Endothelial cell of umbilical vein (primary cell): Measurements from ENCODE around the gene EPB41L4B. TPM values are rescaled to one million over a fixed set of nuclear protein-coding genes. Genes with fewer than 3 reads are reported as not detected.

Source experiments
- BruUV-seq: library from RNA; stranded (reverse); fragments of 400-500 nt; replicated peaks from 2 replicates; lab custom pipeline; 2021; lab: Mats Ljungman, UMichigan
- CTCF ChIA-PET: fragments of 300-600, 350-600 bp; sonication (Branson Sonifier 250); formaldehyde crosslinking; loops from one replicate; lab custom pipeline; 2021; ENCODE audit warnings: antibody characterized with exemption, inconsistent platforms; lab: Charles Lee
- POLR2A ChIA-PET: fragments of 300-600, 350-600 bp; sonication (Branson Sonifier 250); formaldehyde crosslinking; loops from one replicate; lab custom pipeline; 2021; ENCODE audit warnings: antibody characterized with exemption, inconsistent platforms; lab: Charles Lee
- DNase-seq: peaks from one replicate; pipeline ENCODE4 v3.0.0-alpha.2; 2011; ENCODE audit warnings: low read depth, low spot score
- FAIRE-seq: peaks from 2 replicates; lab custom pipeline; 2011; peaks lifted over from hg19 to GRCh38; lab: Jason Lieb, UNC
- H2AFZ ChIP-seq: 2 replicates; pipeline ENCODE4 v1.6.0; 2012; ENCODE audit warnings: low read depth, low read length, control low read depth, inconsistent platforms
- H3K27ac ChIP-seq: 2 replicates; pipeline ENCODE4 v1.5.1; 2011; ENCODE audit warnings: low read depth, mild to moderate bottlenecking, control low read depth, low read length, moderate library complexity; ENCODE audit not compliant: insufficient read depth
- H3K27me3 ChIP-seq, 2 experiments: 2 replicates each; pipeline versions ENCODE4 v1.6.0 to v1.6.1; 2011; ENCODE audit warnings: low read length in 2 of 2, mixed read lengths in 1 of 2; ENCODE audit not compliant: control insufficient read depth in 2 of 2, insufficient read depth in 2 of 2
- H3K36me3 ChIP-seq, 2 experiments: 2 replicates in 1 of 2; 3 replicates in 1 of 2; pipeline ENCODE4 v1.5.1; 2011; ENCODE audit warnings: low read length in 2 of 2, mild to moderate bottlenecking in 1 of 2, moderate library complexity in 1 of 2; ENCODE audit not compliant: control insufficient read depth in 2 of 2, insufficient read depth in 2 of 2; ENCODE audit errors: extremely low read depth in 1 of 2
- H3K4me1 ChIP-seq: 3 replicates; pipeline ENCODE4 v1.5.1; 2011; ENCODE audit warnings: mild to moderate bottlenecking, low read length; ENCODE audit not compliant: control insufficient read depth, insufficient read depth; ENCODE audit errors: extremely low read depth
- H3K4me2 ChIP-seq: 2 replicates; pipeline ENCODE4 v1.6.1; 2011; ENCODE audit warnings: low read length, control low read depth, mixed read lengths; ENCODE audit not compliant: insufficient read depth
- H3K4me3 ChIP-seq, 3 experiments: fragments of 200-600 bp in 1 of 3; sonication (generic), shearing (Covaris generic) in 1 of 3; replicated peaks in 1 of 3; 2 replicates each; pipeline ENCODE4 v1.5.1; 2011 to 2016; ENCODE audit warnings: control low read depth in 3 of 3, low read length in 3 of 3, mild to moderate bottlenecking in 2 of 3, inconsistent platforms in 1 of 3, low read depth in 1 of 3, moderate library complexity in 1 of 3; ENCODE audit not compliant: insufficient read depth in 1 of 3
- H3K79me2 ChIP-seq: 2 replicates; pipeline ENCODE4 v1.6.0; 2012; ENCODE audit warnings: low read length, inconsistent platforms; ENCODE audit not compliant: control insufficient read depth, insufficient read depth
- H3K9ac ChIP-seq: replicated peaks from 2 replicates; pipeline ENCODE3; 2011; ENCODE audit warnings: low read length, control low read depth; ENCODE audit not compliant: insufficient read depth; ENCODE audit errors: extremely low read depth
- H3K9me1 ChIP-seq: replicated peaks from 3 replicates; pipeline ENCODE4 v1.6.0; 2011; ENCODE audit warnings: mild to moderate bottlenecking, low read length; ENCODE audit not compliant: control insufficient read depth, insufficient read depth; ENCODE audit errors: extremely low read depth
- H3K9me3 ChIP-seq: replicated peaks from 2 replicates; pipeline ENCODE4 v1.5.1; 2012; ENCODE audit warnings: low read length, inconsistent platforms; ENCODE audit not compliant: control insufficient read depth, insufficient read depth
- H4K20me1 ChIP-seq: replicated peaks from 2 replicates; pipeline ENCODE3; 2011; ENCODE audit warnings: mild to moderate bottlenecking, low read length; ENCODE audit not compliant: control insufficient read depth, insufficient read depth; ENCODE audit errors: extremely low read depth
- EZH2 ChIP-seq: IDR thresholded peaks from 2 replicates; pipeline ENCODE4 v1.6.1; 2012; ENCODE audit warnings: borderline replicate concordance, low read depth, mild to moderate bottlenecking, moderate library complexity, low read length, inconsistent platforms; ENCODE audit not compliant: severe bottlenecking
- FOS ChIP-seq: IDR thresholded peaks from 2 replicates; pipeline ENCODE4 v1.6.1; 2011; ENCODE audit warnings: mild to moderate bottlenecking, low read length, moderate library complexity, borderline replicate concordance; ENCODE audit not compliant: insufficient read depth
- GATA2 ChIP-seq: IDR thresholded peaks from 2 replicates; pipeline ENCODE4 v1.7.0; 2011; ENCODE audit warnings: low read depth, mild to moderate bottlenecking, moderate library complexity, mixed read lengths, low read length; ENCODE audit not compliant: insufficient read length, insufficient read depth
- JUN ChIP-seq: IDR thresholded peaks from 2 replicates; pipeline ENCODE4 v1.6.1; 2011; ENCODE audit warnings: borderline replicate concordance, low read depth; ENCODE audit not compliant: insufficient read length, insufficient read depth
- MYC ChIP-seq: IDR thresholded peaks from one replicate; pipeline ENCODE4 v1.6.1; 2011; ENCODE audit warnings: mild to moderate bottlenecking, low read depth, low read length
- POLR2A ChIP-seq: IDR thresholded peaks from 2 replicates; pipeline ENCODE4 v1.6.1; 2012; ENCODE audit warnings: low read depth, mild to moderate bottlenecking, control low read depth, low read length
- POLR2AphosphoS5 ChIP-seq: IDR thresholded peaks from 2 replicates; pipeline ENCODE4 v1.6.1; 2012; ENCODE audit warnings: low read depth, mild to moderate bottlenecking, control low read depth, low read length, moderate library complexity; ENCODE audit not compliant: insufficient read depth
- dilution Hi-C: fragments of 300-500 bp; cut with MboI; formaldehyde crosslinking; loops from one replicate; pipeline ENCODE4 v1.15.0; 2019; ENCODE audit warnings: low sequenced_read_pairs; ENCODE audit not compliant: extremely low pct_ligation_motif_present
- intact Hi-C: fragments of 100-400 bp; cut with micrococcal nuclease; formaldehyde crosslinking; loops from one replicate; pipeline ENCODE4 v1.10.0; 2022
- polyA plus RNA-seq, 4 experiments: library from polyadenylated mRNA; depleted of rRNA in 3 of 4; stranded (reverse) in 3 of 4; unstranded in 1 of 4; fragments of >200 nt; gene quantifications; 2 replicates each; pipeline versions ENCODE4 v1.2.1 to v1.2.3, GENCODE V29; 2011 to 2012; ENCODE audit warnings: missing spikeins in 1 of 4
- total RNA-seq: library from RNA; stranded (reverse); gene quantifications from 2 replicates; pipeline ENCODE4 v1.2.3, GENCODE V29; 2021
- TF ChIP-seq, protein P1 (sequence below), 2 donors: IDR thresholded peaks; 1 replicate in 1 of 2; 2 replicates in 1 of 2; pipeline ENCODE4 v1.5.1; 2011; ENCODE audit warnings: low read length in 2 of 2, mild to moderate bottlenecking in 2 of 2, moderate library complexity in 2 of 2, control low read depth in 1 of 2, inconsistent platforms in 1 of 2, low read depth in 1 of 2; ENCODE audit not compliant: insufficient read depth in 1 of 2; ENCODE audit errors: extremely low read depth in 1 of 2
- TF ChIP-seq, protein P2 (sequence below): IDR thresholded peaks from 2 replicates; pipeline ENCODE4 v1.6.1; 2011; ENCODE audit not compliant: insufficient read depth, insufficient read length

The EPB41L4B gene
- total and polyA plus RNA-seq, 2 donors (not counting 3 experiments of a cell fraction or from before 2014, with no cell fraction given): 0.10 to 0.15 TPM

DNA sequence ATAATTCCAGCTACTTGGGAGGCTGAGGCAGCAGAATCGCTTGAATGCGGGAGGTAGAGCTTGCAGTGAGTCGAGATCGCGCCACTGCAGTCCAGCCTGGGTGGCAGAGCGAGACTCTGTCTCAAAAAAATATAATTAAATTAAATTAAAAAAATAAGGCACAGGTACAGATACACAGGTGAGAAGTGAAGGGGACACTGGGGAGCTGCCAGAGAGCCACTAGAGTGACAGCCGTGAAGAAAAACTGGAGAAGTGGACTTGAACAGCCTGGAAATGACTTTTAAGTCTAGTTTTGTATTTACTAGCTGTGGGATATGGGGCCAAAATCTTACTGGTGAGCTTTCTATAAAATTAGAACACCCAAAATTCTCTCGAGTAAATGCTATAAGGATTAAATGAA is 15.1 kb downstream of the EPB41L4B start:
- Histone ChIP-seq H3K79me2 (no peaks in the 10 kb centered on the region), H3K27me3 (peaks cover 0 to 3% of the 10 kb centered on the region in 2 experiments), H3K4me1 (no peaks in the 10 kb centered on the region), H3K27ac (no peak overlapping the region), H3K9me3 (no peaks in the 10 kb centered on the region), H3K9me1 (no peaks in the 10 kb centered on the region), H3K36me3 (no peaks in the 10 kb centered on the region), H3K4me3 (no peak overlapping the region), H3K9ac (no peak overlapping the region), H3K4me2 (no peak overlapping the region), H4K20me1 (no peaks in the 10 kb centered on the region), H2AFZ (no peak overlapping the region)
- ChIA-PET CTCF (interaction anchor here (0.6 to 1.5 kb wide), 4 partner anchors 11 to 112 kb away, joined by 3 to 4 read pairs (median 4); no protein-coding TSS in a partner anchor), POLR2A (no interaction called here)
- FAIRE-seq (no peak), DNase-seq (no peak)
- intact Hi-C loops: no loop called here
- dilution Hi-C loops: no loop called here
- TF ChIP-seq, protein P1, sequence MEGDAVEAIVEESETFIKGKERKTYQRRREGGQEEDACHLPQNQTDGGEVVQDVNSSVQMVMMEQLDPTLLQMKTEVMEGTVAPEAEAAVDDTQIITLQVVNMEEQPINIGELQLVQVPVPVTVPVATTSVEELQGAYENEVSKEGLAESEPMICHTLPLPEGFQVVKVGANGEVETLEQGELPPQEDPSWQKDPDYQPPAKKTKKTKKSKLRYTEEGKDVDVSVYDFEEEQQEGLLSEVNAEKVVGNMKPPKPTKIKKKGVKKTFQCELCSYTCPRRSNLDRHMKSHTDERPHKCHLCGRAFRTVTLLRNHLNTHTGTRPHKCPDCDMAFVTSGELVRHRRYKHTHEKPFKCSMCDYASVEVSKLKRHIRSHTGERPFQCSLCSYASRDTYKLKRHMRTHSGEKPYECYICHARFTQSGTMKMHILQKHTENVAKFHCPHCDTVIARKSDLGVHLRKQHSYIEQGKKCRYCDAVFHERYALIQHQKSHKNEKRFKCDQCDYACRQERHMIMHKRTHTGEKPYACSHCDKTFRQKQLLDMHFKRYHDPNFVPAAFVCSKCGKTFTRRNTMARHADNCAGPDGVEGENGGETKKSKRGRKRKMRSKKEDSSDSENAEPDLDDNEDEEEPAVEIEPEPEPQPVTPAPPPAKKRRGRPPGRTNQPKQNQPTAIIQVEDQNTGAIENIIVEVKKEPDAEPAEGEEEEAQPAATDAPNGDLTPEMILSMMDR (IDR thresholded peaks at IDR 0.05; ENCODE audit: extremely low read depth in 1 of 2, insufficient read depth in 1 of 2, low read depth in 1 of 2, low read length in 2 of 2): no peak
- TF ChIP-seq, protein P2, sequence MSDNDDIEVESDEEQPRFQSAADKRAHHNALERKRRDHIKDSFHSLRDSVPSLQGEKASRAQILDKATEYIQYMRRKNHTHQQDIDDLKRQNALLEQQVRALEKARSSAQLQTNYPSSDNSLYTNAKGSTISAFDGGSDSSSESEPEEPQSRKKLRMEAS: no peak
- TF ChIP-seq FOS (no peak), GATA2 (no peak), JUN (no peak), MYC (no peak), POLR2A (no peak), POLR2AphosphoS5 (no peak), EZH2 (no peak)
- no TSS peak for BruUV-seq
